ENCODE results near the gene RPS6KL1. TPM values are rescaled to one million over a fixed set of nuclear protein-coding genes. Genes with fewer than 3 reads are reported as not detected.

The RPS6KL1 gene
- total RNA-seq, 1 donor from 2014 or later = 0.97 TPM

- H3K4me1 Mint-ChIP-seq (ENCODE audit: unreplicated experiment) = peaks cover 15% of the 10 kb centered on the region
- no peaks in the 10 kb centered on the region for H3K36me3 Mint-ChIP-seq (ENCODE audit: unreplicated experiment)
- DNase-seq (ENCODE audit: extremely low spot score, unreplicated experiment) = no peak
- no peaks in the 10 kb centered on the region for H3K9me3 Mint-ChIP-seq (ENCODE audit: unreplicated experiment)
- no peak overlapping the region for H3K4me3 Mint-ChIP-seq (ENCODE audit: unreplicated experiment)
- H3K27ac Mint-ChIP-seq (ENCODE audit: unreplicated experiment) = no peak overlapping the region
- H3K27me3 Mint-ChIP-seq (ENCODE audit: unreplicated experiment) = no peaks in the 10 kb centered on the region
- TF ChIP-seq CTCF (IDR thresholded peaks at IDR 0.05) = no peak
Observed at GRCh38 chr14:74908861-74909341, 14.2 kb downstream of the RPS6KL1 start.

GRCh38 chr14:74907744-74908143 lies 15.3 kb downstream of the RPS6KL1 start:
- H3K27ac Mint-ChIP-seq (ENCODE audit: unreplicated experiment) = no peak overlapping the region
- no peak for DNase-seq (ENCODE audit: extremely low spot score, unreplicated experiment)
- TF ChIP-seq CTCF (IDR thresholded peaks at IDR 0.05) = no peak
- peaks cover 15% of the 10 kb centered on the region for H3K4me1 Mint-ChIP-seq (ENCODE audit: unreplicated experiment)
- no peak overlapping the region for H3K4me3 Mint-ChIP-seq (ENCODE audit: unreplicated experiment)
- H3K9me3 Mint-ChIP-seq (ENCODE audit: unreplicated experiment) = no peaks in the 10 kb centered on the region
- H3K27me3 Mint-ChIP-seq (ENCODE audit: unreplicated experiment) = no peaks in the 10 kb centered on the region
- H3K36me3 Mint-ChIP-seq (ENCODE audit: unreplicated experiment) = peaks cover 7% of the 10 kb centered on the region

- no peaks in the 10 kb centered on the region for H3K9me3 Mint-ChIP-seq (ENCODE audit: unreplicated experiment)
- H3K27me3 Mint-ChIP-seq (ENCODE audit: unreplicated experiment) = no peaks in the 10 kb centered on the region
- H3K27ac Mint-ChIP-seq (ENCODE audit: unreplicated experiment) = no peak overlapping the region
- peaks cover 15% of the 10 kb centered on the region for H3K36me3 Mint-ChIP-seq (ENCODE audit: unreplicated experiment)
- no peak for TF ChIP-seq CTCF (IDR thresholded peaks at IDR 0.05)
- no peak for DNase-seq (ENCODE audit: extremely low spot score, unreplicated experiment)
- H3K4me3 Mint-ChIP-seq (ENCODE audit: unreplicated experiment) = no peak overlapping the region
- H3K4me1 Mint-ChIP-seq (ENCODE audit: unreplicated experiment) = peaks cover 15% of the 10 kb centered on the region
Observed at GRCh38 chr14:74906925-74907521, 16.0 kb downstream of the RPS6KL1 start.

GRCh38 chr14:74905595-74906142 lies 17.4 kb downstream of the RPS6KL1 start:
- Mint-ChIP-seq H3K27me3 (ENCODE audit: unreplicated experiment) (no peaks in the 10 kb centered on the region), H3K4me3 (ENCODE audit: unreplicated experiment) (no peak overlapping the region), H3K9me3 (ENCODE audit: unreplicated experiment) (no peaks in the 10 kb centered on the region), H3K4me1 (ENCODE audit: unreplicated experiment) (peaks cover 15% of the 10 kb centered on the region), H3K36me3 (ENCODE audit: unreplicated experiment) (peaks cover 22% of the 10 kb centered on the region), H3K27ac (ENCODE audit: unreplicated experiment) (no peak overlapping the region)
- TF ChIP-seq CTCF (IDR thresholded peaks at IDR 0.05) = peak; percentile 95
- peak; percentile 89 for DNase-seq (ENCODE audit: extremely low spot score, unreplicated experiment)

- TF ChIP-seq CTCF (IDR thresholded peaks at IDR 0.05) = no peak
- H3K27ac Mint-ChIP-seq (ENCODE audit: unreplicated experiment) = peak overlapping the region; percentile 16
Observed at GRCh38 chr14:74904635-74905503, 18.2 kb downstream of the RPS6KL1 start.

More at GRCh38 chr14:74904635-74905503, 18.2 kb downstream of the RPS6KL1 start:
- H3K4me3 Mint-ChIP-seq (ENCODE audit: unreplicated experiment) = no peak overlapping the region
- H3K36me3 Mint-ChIP-seq (ENCODE audit: unreplicated experiment) = peaks cover 26% of the 10 kb centered on the region
- peaks cover 15% of the 10 kb centered on the region for H3K4me1 Mint-ChIP-seq (ENCODE audit: unreplicated experiment)
- no peak for DNase-seq (ENCODE audit: extremely low spot score, unreplicated experiment)
- no peaks in the 10 kb centered on the region for H3K27me3 Mint-ChIP-seq (ENCODE audit: unreplicated experiment)
- no peaks in the 10 kb centered on the region for H3K9me3 Mint-ChIP-seq (ENCODE audit: unreplicated experiment)
